Measurements from ENCODE around the gene TRAPPC12. TPM values are rescaled to one million over a fixed set of nuclear protein-coding genes. Genes with fewer than 3 reads are reported as not detected.
A peak's percentile ranks its signal among the peaks of the same experiment; 100 is the strongest.
"Not testable (repeated sequence)": the region's sequence is repeated elsewhere in the genome, so short reads cannot be mapped to it uniquely, and the experiment has no call there.

Gene TRAPPC12
- total RNA-seq, 2 experiments from 2014 or later = 60.0 to 73.1 TPM

DNA sequence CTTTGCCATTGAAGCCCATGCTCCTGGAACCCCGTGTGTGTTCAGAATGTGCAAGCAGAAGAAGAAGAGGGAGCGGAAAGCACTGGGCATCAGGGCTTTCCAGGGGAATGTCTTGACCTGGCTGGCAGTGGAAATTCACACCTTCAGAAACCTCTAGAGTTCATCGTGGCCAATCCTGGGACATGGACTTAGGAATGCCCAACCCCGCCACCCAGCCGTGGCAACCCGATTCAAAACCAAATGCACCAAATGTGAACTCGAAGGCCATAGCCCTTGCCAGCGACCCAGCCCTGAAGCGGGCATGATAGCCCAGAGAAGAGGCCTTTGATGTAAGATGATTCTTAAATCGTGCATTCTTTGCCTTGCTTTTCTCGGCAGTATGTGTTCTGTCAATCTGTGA, 70.4 kb downstream of the TRAPPC12 start:
- no peak for DNase-seq
- Mint-ChIP-seq H3K36me3 (ENCODE audit: low read depth) (peaks cover 23% of the 10 kb centered on the region), H3K4me3 (no peak overlapping the region), H3K27me3 (no peaks in the 10 kb centered on the region), H3K27ac (no peak overlapping the region), H3K9me3 (ENCODE audit: low read depth) (no peaks in the 10 kb centered on the region), H3K4me1 (no peaks in the 10 kb centered on the region)
- ATAC-seq = no peak
- intact Hi-C loops (cut with DNase I, micrococcal nuclease) = no loop called here
- CTCF ChIA-PET = interaction anchor here (0.6 to 1.3 kb wide), 2 partner anchors 17 to 26 kb away, joined by 3 to 5 read pairs; no protein-coding TSS in a partner anchor
- POLR2A ChIA-PET = no interaction called here

- ChIA-PET CTCF (interaction anchor here (1.3 kb wide), 1 partner anchor 27 kb away, joined by 5 read pairs; no protein-coding TSS in a partner anchor), POLR2A (no interaction called here)
- peaks cover 21% of the 10 kb centered on the region for H3K36me3 Mint-ChIP-seq (ENCODE audit: low read depth)
- H3K4me1 Mint-ChIP-seq = no peaks in the 10 kb centered on the region
- no peak overlapping the region for H3K4me3 Mint-ChIP-seq
- ATAC-seq (no peak), DNase-seq (no peak)
- intact Hi-C loops (cut with DNase I, micrococcal nuclease) = no loop called here
- H3K27me3 Mint-ChIP-seq = no peaks in the 10 kb centered on the region
- no peak overlapping the region for H3K27ac Mint-ChIP-seq
- no peaks in the 10 kb centered on the region for H3K9me3 Mint-ChIP-seq (ENCODE audit: low read depth)
These were observed 71.0 kb downstream of the TRAPPC12 start for GRCh38 chr2:3450385-3451010.

DNA sequence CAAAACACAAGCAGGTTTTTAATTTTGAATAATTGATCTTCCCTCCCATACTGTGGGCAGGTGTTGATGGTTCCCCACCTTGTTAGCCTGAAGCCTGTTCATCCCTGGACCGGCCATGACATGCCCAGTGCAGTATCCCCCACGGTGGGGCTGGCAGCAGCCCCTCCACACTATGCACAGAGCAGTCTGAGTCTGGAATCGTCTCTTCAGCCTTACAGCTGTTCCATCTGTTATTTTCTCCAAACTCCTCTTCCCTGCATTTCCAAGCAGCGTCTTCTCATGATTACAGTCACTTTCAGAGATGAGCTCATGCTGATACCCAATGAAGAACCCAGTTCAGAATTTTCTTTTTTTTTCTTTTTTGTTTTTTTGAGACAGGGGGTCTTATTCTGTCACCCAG, 71.7 kb downstream of the TRAPPC12 start:
- H3K27me3 Mint-ChIP-seq = no peaks in the 10 kb centered on the region
- DNase-seq (no peak), ATAC-seq (no peak)
- CTCF ChIA-PET = interaction anchor here (0.9 to 1.3 kb wide), 3 partner anchors 12 to 61 kb away, joined by 3 to 5 read pairs (median 3); no protein-coding TSS in a partner anchor
- H3K36me3 Mint-ChIP-seq (ENCODE audit: low read depth) = peaks cover 21% of the 10 kb centered on the region
- no peaks in the 10 kb centered on the region for H3K4me1 Mint-ChIP-seq
- H3K27ac Mint-ChIP-seq = no peak overlapping the region
- POLR2A ChIA-PET = no interaction called here
- no peaks in the 10 kb centered on the region for H3K9me3 Mint-ChIP-seq (ENCODE audit: low read depth)
- intact Hi-C loops (cut with DNase I, micrococcal nuclease) = no loop called here
- H3K4me3 Mint-ChIP-seq = no peak overlapping the region

DNA sequence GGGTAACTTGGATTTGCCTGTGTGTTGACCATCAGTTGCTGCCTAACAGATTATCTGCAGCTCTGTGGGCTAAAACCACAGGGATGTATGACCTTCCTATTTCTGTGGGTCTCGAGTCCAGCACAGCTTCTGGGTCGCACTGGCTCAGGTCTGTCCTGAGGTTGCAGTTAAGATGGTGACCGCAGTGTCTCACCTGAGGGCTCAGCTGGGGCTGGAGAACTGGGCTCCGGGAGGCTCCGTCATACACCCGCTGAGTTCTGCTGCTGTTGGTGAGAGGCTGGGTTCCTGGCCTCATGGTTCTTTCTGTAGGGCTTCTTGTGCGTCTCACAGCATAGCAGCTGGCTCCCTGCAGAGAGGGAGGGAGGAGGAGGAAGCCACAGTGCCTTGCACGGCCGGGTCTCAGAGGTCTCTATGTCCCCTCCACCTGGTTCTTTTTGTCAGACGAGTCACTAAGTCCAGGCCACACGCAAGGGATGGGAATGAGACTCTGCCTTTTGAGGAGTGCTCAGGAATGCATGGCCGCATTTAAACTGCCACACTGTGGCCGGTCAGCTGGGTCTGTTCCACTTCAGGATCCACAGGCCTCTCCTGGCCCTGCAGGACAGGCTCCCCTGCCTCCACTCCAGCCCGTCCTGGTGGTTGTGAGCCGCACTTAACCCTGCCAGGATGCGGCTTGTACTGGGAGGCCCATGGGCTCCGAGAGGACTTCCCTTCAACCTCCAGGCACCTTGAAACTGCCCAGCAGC, 72.6 kb downstream of the TRAPPC12 start:
- H3K36me3 Mint-ChIP-seq (ENCODE audit: low read depth) = peaks cover 26% of the 10 kb centered on the region
- H3K27me3 Mint-ChIP-seq = no peaks in the 10 kb centered on the region
- POLR2A ChIA-PET = no interaction called here
- ATAC-seq (no peak), DNase-seq (no peak)
- no peaks in the 10 kb centered on the region for H3K4me1 Mint-ChIP-seq
- H3K9me3 Mint-ChIP-seq (ENCODE audit: low read depth) = no peaks in the 10 kb centered on the region
- intact Hi-C loops (cut with DNase I, micrococcal nuclease) = no loop called here
- no peak overlapping the region for H3K4me3 Mint-ChIP-seq
- CTCF ChIA-PET = interaction anchor here (0.9 to 1.5 kb wide), 5 partner anchors 9 to 60 kb away, joined by 3 to 4 read pairs (median 3); no protein-coding TSS in a partner anchor
- peak overlapping the region; percentile 25 for H3K27ac Mint-ChIP-seq

DNA sequence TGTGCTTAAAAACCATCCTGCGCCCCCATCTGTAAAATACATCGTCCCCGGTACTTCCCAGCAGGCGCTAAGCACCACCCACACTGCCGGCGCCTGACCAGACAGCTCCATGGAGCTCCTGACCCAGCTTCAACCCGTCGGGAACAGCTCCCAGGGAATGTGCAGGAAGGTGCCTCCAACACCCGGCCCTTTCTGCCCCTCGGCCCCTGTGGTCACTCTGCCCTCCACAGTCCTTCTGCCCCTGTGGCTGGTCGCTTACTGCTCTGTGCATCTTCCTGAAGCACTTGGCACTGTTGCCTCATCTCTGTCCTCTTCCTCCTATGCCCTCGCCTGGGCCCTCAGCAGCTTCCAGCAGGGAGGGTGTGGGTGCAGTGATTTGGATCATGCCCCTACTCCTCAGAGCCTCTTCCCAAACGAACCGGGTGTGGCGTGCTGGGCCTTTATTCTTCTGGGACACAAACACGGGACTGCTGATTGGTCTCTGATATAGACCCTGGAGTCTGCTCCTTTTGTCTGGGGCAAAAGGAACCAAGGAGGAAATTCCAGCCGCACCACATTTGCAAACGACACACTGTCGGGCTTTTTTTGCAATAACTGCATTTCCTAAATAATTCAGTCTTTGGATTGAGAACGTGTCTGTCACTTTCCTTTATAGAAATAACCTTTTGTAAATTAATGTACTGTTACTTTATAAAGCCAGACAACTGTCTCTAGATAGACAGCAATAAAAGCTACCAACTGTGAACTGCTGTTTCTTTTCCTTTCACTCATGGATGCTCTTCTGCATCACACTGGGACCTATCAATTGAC, 73.9 kb downstream of the TRAPPC12 start:
- no peak overlapping the region for H3K4me3 Mint-ChIP-seq
- H3K27ac Mint-ChIP-seq = no peak overlapping the region
- no peaks in the 10 kb centered on the region for H3K9me3 Mint-ChIP-seq (ENCODE audit: low read depth)
- ChIA-PET POLR2A (interaction anchor here (0.7 kb wide), 1 partner anchor 1536 kb away, joined by 3 read pairs; no protein-coding TSS in a partner anchor), CTCF (interaction anchor here (0.9 to 1.5 kb wide), 3 partner anchors 9 to 30 kb away, joined by 3 to 4 read pairs (median 3); no protein-coding TSS in a partner anchor)
- intact Hi-C loops (cut with DNase I, micrococcal nuclease) = no loop called here
- peaks cover 23% of the 10 kb centered on the region for H3K36me3 Mint-ChIP-seq (ENCODE audit: low read depth)
- no peak for ATAC-seq
- no peaks in the 10 kb centered on the region for H3K27me3 Mint-ChIP-seq
- DNase-seq = no peak
- no peaks in the 10 kb centered on the region for H3K4me1 Mint-ChIP-seq

GRCh38 chr2:3454005-3454404, 74.5 kb downstream of the TRAPPC12 start:
- H3K4me1 Mint-ChIP-seq; DNase-seq; H3K27ac Mint-ChIP-seq; intact Hi-C loops (cut with DNase I, micrococcal nuclease); H3K9me3 Mint-ChIP-seq (ENCODE audit: low read depth); H3K4me3 Mint-ChIP-seq; ATAC-seq; H3K27me3 Mint-ChIP-seq; CTCF ChIA-PET: not testable (repeated sequence)
- peaks cover 19% of the 10 kb centered on the region for H3K36me3 Mint-ChIP-seq (ENCODE audit: low read depth)
- POLR2A ChIA-PET = interaction anchor here (0.8 kb wide), 1 partner anchor 41 kb away, joined by 3 read pairs; no protein-coding TSS in a partner anchor

GRCh38 chr2:3454802-3455201, 75.3 kb downstream of the TRAPPC12 start:
- Mint-ChIP-seq H3K27me3 (no peaks in the 10 kb centered on the region), H3K4me3 (no peak overlapping the region), H3K9me3 (ENCODE audit: low read depth) (no peaks in the 10 kb centered on the region), H3K36me3 (ENCODE audit: low read depth) (peaks cover 16% of the 10 kb centered on the region), H3K27ac (no peak overlapping the region), H3K4me1 (no peaks in the 10 kb centered on the region)
- ChIA-PET POLR2A (interaction anchor here (0.8 kb wide), 1 partner anchor 42 kb away, joined by 3 read pairs; no protein-coding TSS in a partner anchor), CTCF (interaction anchor here (1.2 kb wide), 1 partner anchor 32 kb away, joined by 3 read pairs; no protein-coding TSS in a partner anchor)
- DNase-seq = no peak
- no peak for ATAC-seq
- intact Hi-C loops (cut with DNase I, micrococcal nuclease) = no loop called here

- intact Hi-C loops (cut with DNase I, micrococcal nuclease) = no loop called here
- Mint-ChIP-seq H3K27ac (no peak overlapping the region), H3K9me3 (ENCODE audit: low read depth) (no peaks in the 10 kb centered on the region), H3K27me3 (no peaks in the 10 kb centered on the region), H3K4me1 (no peaks in the 10 kb centered on the region), H3K36me3 (ENCODE audit: low read depth) (peaks cover 16% of the 10 kb centered on the region), H3K4me3 (no peak overlapping the region)
- ATAC-seq (no peak), DNase-seq (no peak)
- ChIA-PET CTCF (interaction anchor here (1.0 kb wide), 1 partner anchor 32 kb away, joined by 6 read pairs; no protein-coding TSS in a partner anchor), POLR2A (no interaction called here)
These were observed 76.6 kb downstream of the TRAPPC12 start for GRCh38 chr2:3456125-3456524.

GRCh38 chr2:3457524-3458395, 78.3 kb downstream of the TRAPPC12 start:
- Mint-ChIP-seq H3K36me3 (ENCODE audit: low read depth) (peaks cover 14% of the 10 kb centered on the region), H3K27ac (no peak overlapping the region), H3K27me3 (no peaks in the 10 kb centered on the region), H3K4me1 (peaks cover 9% of the 10 kb centered on the region), H3K4me3 (no peak overlapping the region), H3K9me3 (ENCODE audit: low read depth) (no peaks in the 10 kb centered on the region)
- POLR2A ChIA-PET = no interaction called here
- CTCF ChIA-PET = interaction anchor here (2.8 kb wide), 1 partner anchor 34 kb away, joined by 8 read pairs; no protein-coding TSS in a partner anchor
- intact Hi-C loops (cut with DNase I, micrococcal nuclease) = no loop called here
- no peak for DNase-seq
- no peak for ATAC-seq

- Mint-ChIP-seq H3K36me3 (ENCODE audit: low read depth) (peaks cover 14% of the 10 kb centered on the region), H3K4me3 (no peak overlapping the region), H3K4me1 (peaks cover 9% of the 10 kb centered on the region), H3K27me3 (no peaks in the 10 kb centered on the region), H3K27ac (no peak overlapping the region), H3K9me3 (ENCODE audit: low read depth) (no peaks in the 10 kb centered on the region)
- no peak for DNase-seq
- ATAC-seq = no peak
- ChIA-PET CTCF (interaction anchor here (0.7 to 2.8 kb wide), 2 partner anchors 34 to 193 kb away, joined by 3 to 8 read pairs; no protein-coding TSS in a partner anchor), POLR2A (no interaction called here)
- intact Hi-C loops (cut with DNase I, micrococcal nuclease) = no loop called here
These were observed 79.1 kb downstream of the TRAPPC12 start for GRCh38 chr2:3458396-3459184.

Data from activated CD4-positive, alpha-beta T cell treated with anti-CD3 and anti-CD28 coated beads for 36 hours (primary cell).